GM10847 (cell line): ENCODE results near the gene CALCA.

Experiments used
- POLR2A ChIP-seq: IDR thresholded peaks from 2 replicates; pipeline ENCODE4 v1.6.1; 2011; ENCODE audit not compliant: insufficient read length; ENCODE audit errors: extremely low read depth

Gene CALCA, protein sequence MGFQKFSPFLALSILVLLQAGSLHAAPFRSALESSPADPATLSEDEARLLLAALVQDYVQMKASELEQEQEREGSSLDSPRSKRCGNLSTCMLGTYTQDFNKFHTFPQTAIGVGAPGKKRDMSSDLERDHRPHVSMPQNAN

DNA sequence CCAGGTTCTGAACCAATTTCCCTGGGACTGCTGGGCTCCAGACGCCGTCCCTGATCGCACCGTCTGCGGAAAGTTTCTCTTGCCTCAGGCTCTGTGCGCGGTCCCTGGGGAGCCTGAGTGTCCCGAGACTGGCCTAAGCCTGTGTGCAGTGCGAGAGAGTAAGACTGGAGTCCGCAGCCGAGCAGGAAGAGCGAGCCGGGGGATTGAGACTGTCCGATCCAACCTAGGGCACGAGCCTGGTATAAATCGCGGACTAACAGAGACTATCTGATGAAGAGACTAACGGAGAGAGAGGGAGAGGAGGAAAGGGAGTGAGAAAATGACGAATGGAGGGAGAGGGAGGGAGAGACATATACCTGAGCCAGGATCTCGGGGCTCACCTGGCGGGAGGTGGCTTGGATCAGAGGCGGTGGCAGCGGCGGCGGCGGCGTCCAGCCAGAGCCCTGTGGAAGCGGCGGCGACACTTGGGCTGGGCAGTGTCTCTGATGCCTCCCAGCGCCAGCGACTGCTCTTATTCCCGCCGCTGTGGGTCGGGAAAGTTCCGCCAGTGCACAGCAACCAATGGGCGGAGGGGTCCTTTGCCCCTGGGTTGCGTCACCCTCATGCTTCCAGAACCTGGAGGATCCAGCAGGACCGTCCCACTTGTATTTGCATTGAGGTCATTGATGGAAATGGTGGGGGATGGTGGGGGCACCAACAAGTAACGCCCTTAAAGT is at the start of gene CALCA:
Gene CALCA (minus strand): TSS at position 487 of the 716 bp plus-strand sequence. CDS start 1,159 bp downstream, outside the sequence.
- no peak for TF ChIP-seq POLR2A

DNA sequence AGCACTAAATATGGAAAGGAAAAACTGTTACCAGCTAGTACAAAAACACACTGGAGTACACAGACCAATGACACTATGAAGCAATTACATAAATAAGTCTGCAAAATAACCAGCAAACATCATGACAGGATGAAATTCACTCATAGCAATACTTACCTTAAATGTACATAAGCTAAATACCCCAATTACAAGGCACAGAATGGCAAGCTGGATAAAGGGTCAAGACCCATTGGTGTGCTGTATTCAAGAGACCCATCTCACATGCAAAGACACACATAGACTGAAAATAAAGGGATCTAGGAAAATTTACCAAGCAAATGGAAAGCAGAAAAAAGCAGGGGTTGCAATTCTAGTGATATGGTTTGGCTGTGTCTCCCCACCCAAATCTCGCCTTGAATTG is 44.0 kb upstream of the CALCA start:
- no peak for TF ChIP-seq POLR2A

DNA sequence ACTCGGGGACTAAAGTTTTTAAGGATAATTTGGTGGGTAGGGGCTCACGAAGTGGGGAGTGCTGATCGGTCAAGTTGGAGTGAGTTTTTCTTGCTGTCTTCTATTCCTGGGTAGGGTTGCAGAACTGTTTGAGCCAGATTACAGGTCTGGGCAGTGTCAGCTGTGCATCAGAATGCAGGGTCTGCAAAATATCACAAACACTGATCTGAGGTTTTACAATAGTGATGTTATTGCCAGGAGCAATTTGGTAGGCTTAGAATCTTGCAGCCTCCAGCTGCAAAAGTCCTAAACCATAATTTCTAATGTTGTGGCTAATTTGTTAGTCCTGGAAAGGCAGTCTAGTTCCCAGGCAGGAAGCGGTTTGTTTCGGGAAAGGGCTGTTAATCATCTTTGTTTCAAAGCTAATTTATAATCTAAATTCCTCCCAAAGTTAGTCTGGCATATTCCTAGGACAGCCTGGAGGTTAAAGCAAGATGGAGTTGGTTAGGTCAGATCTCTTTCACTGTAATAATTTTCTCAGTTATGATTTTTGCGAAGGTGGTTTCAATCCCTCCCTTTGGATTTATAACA is 39.7 kb upstream of the CALCA start:
- no peak for TF ChIP-seq POLR2A

DNA sequence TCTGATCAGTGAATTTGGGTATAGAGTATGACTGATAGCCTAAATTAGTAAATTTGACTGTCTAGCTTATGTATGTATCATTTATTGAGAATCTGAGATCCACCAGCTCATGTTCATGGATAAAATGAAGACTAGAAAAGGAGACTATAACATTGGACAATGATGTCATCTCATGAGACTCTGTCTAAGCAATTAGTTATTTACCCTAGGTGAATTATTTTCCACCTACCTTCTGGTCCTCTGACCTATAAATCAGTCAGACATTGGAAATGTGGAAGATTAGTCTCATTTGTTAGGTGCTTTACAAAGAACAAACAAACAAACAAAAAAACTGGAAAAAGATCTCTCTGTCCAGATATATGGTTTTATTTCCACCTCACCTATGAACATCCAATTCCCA is 38.7 kb upstream of the CALCA start:
- no peak for TF ChIP-seq POLR2A

DNA sequence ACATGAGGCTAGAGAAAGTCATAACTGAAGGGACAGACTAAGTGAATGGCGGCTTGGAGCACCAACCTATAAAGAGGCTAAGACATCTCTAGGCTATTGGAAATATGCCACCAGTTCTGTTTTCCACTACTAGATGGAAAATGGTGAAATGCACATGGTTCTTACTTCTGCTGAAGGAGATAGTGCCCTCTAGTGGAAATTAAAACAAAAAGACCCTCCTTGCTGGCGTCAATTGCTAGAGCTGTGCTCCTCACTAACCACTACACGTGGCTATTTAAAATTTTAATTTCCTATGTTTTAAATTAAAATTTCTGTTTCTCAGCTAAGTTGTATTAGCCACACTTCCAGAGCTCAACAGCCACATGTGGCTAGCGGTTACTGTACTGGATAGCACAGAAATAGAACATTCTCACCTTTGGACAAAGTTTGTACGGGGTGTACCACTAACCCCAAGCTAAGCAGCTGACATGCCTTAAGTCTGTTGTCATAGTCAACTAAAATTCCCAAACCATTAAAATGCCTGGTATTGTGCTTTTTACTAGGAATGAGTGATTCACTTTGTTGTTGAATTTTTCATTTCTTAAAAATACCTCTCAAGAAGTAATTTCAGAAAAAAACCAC is 34.1 kb upstream of the CALCA start:
- no peak for TF ChIP-seq POLR2A

DNA sequence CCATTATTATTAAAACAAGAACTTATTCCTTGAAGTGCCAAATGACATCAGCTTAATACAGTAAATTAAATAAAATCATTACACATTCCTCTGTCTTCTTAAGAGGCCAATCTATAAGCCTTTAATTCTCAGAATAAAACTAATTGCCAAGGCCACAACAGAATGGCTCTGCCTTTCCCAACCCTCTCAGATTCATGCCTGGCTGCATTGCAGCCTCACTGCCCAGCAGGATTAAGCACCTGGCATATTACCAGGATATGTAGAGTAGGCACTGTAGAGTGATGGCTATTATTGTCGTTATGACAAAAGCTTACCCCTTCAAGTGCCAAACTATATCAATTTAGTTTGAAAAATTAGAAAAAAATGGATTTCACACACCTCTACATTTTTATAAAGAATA is 9.4 kb upstream of the CALCA start:
- TF ChIP-seq POLR2A, result no peak

DNA sequence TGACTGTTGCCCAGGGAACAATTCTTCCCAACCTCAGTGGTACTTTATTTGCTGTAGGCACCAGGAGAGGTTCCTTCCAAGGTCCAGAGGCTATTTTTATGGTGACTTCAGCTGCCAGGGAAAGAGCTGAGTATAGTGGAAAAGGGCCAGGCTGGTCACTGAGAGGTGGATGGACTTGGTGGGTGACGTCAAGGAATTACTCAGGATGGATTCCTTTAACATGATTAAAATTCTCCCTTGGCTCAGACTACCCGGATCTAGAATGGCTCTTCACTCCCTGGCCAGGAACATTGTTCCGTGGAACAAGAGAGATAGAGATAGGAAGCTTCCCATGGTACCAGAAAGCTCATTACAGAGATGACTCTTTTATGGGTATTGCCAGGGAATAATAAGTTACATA is 8.7 kb upstream of the CALCA start:
- TF ChIP-seq POLR2A, result no peak

DNA sequence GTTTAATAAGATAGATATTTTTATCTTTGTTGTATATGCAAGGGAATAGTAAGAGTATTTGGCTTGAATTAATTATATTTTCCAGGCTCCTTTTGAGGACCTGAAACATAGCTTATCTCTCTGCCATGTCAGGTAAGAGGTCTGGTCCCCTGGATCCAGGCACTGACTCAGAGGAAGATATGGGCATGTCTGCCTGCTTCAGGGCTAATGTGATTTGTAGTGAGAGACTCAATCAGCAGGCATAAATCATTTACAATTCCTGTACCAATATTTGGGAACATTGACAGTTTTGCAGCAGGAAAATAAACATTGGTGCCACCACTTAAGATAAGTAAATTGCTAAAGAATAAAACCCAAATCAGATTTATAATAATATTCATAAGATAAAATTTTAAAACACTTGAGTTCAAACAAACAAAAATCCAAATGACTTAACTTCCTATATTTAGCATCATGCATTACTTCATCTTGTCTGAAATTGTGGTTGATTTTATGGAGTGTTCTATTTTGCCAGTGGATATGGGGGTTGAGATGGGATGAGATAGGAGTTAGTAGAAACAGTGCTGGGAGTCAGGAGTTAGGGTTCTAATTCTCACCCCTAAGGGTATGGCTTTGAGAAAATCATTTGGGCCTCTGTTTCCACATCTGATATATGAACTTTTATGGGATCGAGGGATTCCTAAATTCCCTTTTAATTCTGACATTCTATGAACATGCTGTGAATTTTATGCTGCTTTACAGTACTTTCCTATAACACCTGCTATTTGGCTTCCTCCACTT is 5.1 kb upstream of the CALCA start:
- TF ChIP-seq POLR2A, result no peak

DNA sequence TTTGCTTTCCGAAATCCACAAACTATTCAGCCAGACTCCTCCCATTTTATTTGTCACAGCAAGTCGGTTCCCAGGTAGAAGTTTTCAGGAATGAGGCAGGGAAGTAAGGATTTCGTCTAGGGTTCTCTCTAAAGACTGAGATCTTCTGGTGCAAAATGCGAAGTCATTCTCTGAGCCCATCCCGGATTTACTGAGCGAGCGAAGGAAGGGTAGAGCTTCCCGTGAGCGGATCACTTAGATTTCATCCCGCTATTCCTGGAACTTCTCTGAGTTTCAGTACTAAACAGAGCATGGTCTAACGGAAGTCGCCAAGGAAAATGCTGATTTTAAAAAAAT is 3.1 kb upstream of the CALCA start:
- no peak for TF ChIP-seq POLR2A

DNA sequence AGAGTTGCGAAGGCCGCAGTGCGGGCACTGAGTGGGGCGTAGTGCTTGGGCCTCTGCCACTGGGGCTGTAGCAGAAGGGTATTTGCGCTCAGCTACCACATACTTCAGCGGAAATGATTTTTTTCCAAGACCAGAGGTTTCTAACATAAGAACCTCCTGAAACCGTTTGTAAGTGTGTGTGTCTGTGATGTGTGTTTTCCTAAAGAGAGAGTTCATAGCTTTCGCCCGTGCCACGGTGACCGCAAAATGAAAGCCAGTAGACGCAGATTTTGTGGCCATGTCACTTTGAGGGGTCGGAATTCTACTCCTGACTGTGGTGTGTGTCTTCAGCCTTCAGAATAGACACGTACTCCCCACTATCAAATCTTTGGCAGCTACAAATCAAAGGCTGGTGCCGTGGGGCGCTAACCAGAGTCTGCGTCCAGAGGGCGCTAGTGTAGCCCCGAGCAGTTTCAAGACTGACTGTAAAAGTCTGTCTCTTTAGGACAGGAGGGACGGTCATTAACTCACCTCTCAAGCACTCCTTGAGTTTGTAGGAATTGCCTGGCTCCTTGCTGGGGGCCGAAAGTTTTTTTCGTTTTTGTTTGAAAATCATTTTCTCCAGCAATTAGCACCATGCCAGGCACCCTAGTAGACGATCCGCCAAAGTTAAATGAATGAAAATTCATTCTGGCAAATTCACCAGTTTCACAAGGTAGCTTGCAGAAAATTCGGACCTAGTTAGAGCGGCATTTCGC is 2.5 kb upstream of the CALCA start:
- TF ChIP-seq POLR2A, result no peak

DNA sequence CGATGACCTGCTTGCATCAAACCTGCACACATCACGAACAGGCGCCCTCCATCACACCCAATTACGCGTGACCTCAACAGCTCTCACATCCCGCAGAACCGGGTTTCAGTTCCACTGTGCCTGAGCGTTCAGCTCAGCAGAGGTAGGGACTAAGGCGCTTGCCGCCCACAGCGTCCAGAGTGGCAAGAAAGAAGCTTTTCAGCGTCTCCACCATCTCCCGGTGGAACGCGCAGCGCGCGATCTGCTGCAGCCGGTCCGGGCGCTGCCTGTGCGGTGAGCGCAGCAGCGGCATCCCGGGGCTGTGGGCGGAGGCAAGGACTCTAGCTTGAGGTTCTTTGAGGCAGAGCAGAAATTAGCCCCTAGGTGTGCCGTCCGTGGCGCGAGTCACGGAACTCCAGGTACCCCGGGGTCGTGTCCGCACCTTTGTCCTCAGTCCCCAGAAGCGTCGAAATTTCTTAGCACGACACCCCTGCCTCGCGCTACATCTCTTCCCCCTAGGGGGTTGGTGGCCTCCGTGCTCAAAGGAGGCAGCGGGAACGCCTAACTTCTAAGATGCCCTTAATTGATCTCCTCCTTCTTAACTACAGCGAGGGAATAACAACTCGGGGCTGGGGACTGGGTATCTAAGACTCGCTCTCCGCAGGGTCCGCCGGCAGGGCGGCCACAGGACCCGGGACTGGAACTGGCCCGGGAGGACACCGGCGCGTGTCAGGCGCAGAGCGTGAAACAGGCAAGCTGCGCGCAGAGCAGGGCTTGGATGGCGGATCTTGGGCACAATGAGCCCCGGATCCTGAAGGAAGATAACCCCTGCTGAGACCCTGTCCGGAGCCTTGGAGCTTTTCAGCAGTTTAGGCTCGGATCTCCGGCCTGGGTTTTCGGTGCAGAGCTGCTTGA is 1.7 kb upstream of the CALCA start:
- TF ChIP-seq POLR2A, result no peak

DNA sequence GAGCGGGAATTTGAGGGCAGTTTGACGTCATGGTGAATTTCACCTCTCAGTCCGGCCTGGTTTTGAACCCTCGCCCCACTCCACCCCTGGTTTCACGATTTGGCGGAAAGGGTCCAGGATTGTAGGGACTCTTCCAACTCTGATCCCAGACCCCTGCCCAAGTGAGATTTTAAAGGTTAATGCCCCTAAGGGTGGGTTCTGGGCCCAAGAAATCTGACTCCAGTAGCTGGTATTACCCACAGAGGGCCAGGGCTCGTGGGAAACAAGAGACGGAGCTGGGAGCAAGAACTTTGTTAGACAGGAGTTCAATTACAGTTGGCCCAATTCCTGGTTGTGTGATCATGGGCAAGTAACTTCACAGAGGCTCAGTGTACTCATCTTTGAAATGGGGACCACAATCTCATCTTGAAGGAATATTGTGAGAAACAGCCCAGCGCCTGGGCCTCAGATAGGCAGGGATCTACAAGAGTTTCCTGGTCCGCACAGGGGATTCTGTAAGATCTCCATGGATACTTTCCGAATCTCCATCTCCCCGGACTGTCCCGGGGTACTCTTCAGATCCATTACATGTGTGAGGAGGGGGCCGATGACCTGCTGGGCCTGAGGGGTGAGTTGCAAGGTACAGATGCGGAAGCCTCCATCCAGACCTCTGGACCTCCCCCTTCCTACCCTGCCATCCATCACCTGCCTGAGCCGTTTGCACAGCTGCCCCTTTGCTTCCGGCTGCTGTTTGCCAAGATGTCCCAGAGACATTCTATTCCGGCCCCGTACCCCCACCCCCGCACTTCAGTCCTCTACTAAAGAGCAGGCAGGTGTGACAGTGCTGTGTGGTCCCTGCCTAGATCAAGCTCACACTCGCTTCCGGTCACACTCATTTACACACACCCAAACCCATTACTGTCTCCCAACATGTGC is 687 bp upstream of the CALCA start:
- TF ChIP-seq POLR2A, result no peak

DNA sequence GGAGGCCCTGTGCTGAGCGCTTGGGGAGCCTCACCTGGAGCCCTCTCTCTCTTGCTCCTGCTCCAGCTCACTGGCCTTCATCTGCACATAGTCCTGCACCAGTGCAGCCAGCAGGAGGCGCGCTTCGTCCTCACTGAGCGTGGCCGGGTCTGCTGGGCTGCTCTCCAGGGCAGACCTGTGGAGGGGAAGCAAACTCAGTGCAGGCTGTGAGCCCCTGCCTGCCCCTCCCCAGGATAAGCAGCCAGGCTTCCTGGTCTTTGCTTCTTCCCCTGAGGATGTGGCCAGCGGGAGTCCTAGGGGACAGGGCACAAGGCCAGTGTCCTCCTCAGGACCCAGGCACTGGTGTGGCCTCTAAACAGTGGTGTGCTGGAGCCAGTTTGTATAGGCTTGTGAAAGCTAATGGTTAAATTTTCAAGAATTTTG is 2.2 kb downstream of the CALCA start:
- TF ChIP-seq POLR2A, result no peak
